GM18909 (cell line): ENCODE data around the gene CALML5.

Source experiments
- ATAC-seq: cut with Tn5 transposase; IDR thresholded peaks from one replicate; pipeline ENCODE4 v1.9.1; 2021; ENCODE audit warnings: mild to moderate bottlenecking; ENCODE audit not compliant: unreplicated experiment, poor library complexity

CALML5 gene

DNA sequence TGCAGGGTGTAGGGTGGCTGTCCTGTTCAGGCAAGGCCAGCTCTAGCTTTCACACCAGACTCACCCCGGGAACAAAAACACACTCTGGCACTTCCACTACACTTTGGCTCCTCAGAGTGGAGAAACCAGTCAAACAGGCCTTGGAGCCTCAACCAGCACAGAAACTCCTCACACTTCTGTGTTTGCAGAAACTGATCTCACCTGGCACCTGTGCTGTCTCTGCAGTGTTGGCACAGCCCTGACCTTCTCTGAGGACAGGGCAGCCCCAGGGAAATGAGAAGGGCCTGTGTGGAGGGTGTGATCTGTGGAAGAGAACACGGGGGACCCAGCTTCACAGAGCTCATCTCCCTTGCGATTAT is 4.1 kb upstream of the CALML5 start:
- no peak for ATAC-seq

DNA sequence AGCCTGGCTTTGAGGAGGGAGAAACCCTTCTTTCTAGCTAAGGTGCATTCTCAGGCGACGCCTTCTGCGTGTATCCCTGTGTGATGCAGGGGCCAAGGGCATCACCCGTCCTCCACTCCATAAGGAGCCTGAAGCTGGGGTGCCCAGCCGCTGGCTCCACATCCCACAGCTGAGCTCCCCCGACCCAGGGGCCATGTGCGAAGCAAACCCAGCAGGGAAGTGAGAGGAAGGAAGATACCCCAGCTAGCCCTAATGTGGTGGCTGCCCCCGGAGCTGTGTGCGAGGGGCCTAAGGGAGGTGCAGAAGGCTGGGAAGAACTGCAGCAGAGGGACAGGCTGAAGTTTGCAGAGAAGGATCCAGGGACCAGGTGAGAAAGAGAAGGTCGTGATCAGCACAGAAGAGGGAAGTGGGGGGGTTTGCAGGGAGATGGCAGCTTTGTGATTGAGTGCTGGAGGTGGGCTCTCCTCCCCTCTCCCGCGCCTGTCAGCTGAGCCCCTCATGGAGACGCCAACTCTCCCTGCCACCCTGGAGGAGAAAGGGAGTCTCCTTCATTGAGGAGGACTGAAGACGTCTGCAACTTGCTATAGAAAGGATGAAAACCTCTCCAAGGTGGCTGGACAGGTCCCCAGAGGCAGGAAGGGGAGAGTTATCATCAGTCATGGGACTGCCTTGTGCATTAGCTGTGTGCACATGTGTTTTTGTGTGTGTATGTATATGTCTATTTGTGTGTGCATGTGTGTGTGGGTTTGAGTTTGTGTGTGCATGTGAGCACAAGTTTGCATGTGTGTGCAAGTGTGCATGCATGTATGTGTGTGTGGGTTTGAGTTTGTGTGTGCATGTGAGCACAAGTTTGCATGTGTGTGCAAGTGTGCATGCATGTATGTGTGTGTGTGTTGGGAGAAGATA is 3.5 kb upstream of the CALML5 start:
- ATAC-seq, result no peak

DNA sequence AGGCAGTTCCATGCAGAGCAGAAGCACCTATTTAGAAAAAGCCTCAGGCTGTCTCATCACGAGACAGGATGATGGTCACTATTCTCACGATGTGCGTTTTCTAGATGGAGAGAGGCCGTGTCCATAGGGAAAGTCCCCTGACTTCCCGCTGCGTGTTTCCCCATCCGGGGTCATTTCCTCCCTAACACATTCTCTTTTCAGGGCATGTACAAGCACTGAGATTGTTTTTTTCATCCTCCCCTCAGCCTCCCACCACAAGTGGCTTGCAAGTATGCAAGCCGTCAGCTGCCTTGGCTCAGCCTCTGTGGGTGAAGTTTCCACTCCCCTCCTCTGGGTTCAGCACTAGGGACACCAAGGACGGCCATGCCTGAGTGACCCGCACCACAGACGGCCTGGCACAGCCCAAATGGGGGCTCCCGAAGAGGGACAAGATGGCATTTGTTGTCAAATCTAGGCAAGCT is 2.7 kb upstream of the CALML5 start:
- ATAC-seq, result no peak

DNA sequence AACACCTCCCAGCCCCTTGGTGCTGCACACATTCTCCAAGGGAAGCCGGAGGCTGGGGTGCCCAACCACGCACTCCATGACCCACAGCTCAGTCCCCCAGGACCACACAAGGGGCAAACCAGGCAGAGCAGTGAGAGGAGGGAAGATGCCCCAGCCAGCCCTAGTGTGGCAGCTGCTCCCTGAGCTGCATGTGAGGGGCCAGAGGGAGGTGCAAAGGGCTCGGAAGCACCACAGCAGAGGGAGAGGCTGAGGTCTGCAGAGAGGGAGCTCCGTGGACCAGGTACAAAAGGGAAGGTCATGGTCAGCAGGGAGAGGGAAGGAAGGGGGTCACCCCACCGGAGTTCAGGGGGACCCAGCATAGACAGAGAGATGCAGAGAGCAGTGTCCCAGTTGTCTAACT is 1.5 kb upstream of the CALML5 start:
- no peak for ATAC-seq

DNA sequence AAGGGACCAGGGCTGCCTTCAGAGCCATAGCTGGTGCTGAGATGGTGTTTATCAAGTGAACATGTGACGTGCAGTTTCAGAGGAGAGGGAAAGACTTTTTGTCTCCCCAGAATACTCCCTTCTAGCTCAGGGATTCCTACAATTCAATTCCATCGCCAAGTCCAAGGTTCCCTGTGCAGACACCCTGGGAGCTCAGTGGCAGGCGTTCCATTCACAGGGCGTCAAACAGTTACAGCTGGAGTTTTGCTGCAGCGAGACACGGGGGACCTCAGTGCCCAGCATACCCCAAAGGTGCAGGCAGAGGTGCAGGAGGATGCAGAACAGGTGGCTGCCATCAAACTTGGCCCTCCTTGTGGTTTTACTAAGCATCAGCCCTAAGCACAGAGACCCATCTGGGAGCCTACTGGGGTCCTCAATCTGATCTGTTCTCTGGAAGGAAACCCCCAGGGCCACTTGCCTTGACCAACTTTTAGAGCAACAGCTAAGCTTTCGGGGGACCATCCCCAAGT is 846 bp upstream of the CALML5 start:
- ATAC-seq, result no peak

DNA sequence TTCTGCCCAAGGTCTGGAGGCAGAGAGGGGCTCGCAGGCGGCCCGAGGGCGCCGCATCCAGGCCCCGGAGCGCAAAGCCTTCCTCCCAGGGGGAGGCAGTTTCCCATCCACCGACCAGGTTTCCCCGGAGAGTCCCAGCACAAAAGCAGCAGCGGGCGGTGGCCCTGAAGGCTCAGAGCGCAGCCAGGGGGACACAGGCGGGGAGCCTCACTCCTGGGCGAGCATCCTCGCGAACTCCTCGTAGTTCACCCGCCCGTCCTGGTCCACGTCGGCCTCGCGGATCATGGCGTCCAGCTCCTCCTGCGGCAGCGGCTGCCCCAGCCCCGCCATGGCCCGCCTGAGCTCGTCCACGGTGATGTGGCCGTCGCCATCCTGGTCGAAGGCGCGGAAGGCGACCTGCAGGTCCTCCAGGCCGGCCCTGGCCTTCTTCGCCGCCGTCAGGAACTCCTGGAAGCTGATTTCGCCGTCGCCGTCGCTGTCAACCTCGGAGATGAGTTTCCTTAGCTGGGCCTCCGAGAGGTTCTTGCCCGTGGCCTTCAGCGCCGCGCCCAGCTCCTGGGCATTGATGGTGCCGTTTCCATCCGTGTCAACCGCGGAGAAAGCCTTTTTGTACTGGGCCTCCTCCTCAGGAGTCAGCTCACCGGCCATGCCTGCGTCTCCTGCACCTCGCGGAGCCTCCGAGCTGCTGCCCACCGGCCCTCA is 428 bp downstream of the CALML5 start:
- ATAC-seq, result no peak

DNA sequence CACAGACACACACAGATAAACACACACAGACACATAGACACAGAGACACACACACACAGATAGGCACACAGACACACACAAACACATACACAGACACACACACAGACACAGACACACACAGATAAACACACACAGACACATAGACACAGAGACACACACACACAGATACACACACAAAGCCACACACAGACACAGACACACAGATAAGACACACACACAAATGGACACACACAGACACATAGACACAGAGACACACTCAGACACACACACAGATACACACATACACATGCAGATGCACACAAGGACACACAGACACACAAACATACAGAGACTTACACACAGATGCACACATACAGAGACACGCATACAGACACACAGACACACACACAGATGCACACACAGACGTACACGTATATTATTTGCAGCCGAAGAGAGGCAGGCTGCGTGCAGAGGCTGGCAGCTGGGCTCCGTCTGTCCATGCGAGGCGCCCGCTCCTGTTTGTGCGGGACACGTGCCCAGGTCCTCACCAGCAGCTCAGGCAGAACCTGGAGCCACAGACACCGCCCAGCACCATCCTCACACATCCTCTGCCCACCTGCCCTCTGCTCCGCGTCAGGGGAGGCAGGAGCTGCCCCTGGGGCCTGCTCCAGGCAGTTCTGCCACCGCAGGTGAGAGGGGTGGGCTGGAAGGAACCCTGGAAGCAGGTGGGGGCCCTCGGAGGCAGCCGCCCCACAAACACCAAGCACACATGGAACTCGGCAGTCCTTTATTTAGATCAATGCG is 1.2 kb downstream of the CALML5 start:
- no peak for ATAC-seq

DNA sequence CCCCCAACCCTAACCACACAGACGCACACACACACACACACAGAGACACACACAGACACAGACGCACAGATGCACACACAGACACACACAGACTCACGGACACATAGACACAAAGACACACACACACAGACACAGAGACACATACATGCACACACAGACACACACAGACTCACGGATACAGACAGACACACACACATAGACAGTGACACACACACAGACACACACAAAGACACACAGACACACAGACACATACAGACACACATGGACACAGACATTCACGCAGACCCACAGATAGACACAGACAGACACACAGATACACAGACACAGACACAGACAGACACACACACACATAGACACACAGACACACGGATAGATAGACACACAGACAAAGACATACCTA is 2.1 kb downstream of the CALML5 start:
- no peak for ATAC-seq

DNA sequence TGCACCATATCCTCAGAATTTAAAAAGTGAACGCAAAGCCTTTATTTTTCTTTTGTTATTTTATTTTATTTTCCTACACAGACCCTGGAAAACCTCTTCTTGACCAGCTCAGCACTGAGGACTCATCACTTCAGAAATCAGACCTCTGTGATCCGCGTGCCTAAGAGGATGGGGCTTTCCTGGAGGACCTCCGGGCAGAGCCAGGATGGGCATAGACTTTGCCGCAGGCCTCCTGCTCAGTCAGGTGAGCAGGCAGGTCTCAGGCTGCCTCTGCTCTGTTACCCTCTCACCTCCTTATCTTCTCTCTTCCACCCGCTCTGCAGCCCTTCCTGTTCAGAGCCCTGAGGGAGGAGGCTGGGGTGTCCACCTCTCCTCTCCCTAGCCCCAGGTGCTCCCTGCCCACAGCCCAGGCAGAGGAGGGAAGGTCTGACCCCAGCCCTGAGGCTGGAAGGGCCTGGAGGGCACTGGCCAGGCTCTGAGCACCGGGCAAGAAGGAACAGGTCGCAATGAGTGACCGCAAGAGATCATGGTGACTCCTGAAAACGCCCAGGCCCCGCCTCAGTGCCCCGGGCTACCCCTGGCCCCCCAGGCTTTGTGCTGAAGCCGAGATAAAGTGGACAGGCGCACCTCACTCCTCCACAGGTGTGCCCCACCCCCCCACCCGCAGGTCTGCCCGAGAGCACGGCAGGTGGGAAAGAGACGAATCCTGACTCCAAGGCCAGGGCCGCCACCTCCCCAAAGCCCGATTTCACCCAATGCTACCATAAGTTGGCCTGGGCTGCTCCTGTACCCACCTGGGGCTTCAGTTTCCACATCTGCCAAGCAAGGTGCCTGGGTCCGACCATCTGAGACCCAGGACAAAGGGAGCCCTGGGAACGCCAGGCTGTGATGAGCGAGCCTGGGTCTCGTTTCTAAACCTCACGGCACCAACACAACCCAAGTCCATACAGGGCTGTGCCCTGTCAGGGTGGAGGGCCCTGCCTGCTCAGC is 2.8 kb downstream of the CALML5 start:
- no peak for ATAC-seq

DNA sequence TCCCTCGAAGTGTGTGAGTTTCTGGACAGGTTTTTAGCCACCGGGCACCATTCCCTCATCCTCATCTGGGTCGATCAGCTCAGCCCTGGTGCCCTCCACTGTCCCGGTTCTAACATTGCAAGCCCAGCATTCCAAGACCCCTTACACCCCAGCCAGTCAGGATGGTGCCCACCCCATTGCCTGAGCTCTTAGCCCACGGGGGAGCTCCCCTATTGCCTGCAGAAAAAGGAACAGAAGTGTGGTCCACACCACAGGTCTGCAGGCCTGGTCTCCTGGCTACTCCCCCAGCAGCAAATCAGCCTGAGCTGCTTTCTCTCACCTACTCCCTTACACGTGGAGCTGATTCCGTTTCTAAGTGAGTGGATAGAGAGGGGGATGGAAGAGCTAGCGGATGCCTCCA is 4.8 kb downstream of the CALML5 start:
- ATAC-seq, result no peak

DNA sequence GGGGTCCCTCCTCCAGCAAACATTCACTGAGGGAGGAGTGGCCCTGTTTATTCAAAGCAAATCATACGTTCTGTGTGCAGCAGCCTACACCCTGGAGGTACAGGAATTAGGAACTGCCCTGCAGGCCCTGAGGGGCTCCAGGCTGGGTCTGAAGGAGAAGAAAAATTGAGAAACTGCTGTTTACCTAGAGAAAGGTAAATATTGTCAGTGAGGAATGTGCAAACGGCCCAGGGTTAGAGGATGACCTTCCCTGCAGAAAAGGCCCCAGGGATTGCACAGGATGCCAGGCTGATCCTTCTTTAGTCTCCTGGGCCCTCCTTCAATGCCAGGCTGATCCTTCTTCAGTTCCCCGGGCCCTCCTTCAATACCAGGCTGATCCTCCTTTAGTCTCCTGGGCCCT is 5.7 kb downstream of the CALML5 start:
- ATAC-seq, result no peak

DNA sequence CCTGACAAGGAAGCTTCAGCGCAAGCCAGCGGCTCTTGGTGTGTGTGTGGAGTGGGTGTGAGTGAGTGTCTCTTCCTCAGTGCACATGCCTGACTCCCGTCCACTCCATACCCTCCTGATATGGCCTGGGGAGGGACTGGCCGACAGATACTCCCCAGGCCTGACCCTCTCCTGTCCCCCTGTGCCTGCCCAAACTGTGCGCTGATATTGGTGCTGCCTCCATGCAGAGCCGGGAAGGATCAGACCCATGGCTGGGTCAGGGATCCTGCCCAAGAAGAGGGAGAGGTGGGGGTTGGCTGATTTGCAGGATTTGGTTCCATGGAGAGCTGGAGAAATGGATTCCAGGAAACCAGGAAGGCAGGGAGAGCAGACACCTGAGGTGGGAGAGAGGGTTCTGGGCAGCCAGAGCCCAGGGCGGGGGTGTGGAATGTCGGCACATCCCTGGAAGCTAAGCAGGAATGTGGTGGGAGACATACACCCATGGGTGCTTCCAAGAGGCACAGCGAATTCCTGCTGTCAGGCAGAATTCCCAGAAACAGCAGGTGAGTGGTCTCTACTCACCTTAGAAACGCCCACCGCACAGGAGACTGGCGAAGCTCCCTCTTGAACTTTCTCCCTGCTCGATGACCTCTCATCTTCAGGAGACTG is 6.3 kb downstream of the CALML5 start:
- no peak for ATAC-seq

DNA sequence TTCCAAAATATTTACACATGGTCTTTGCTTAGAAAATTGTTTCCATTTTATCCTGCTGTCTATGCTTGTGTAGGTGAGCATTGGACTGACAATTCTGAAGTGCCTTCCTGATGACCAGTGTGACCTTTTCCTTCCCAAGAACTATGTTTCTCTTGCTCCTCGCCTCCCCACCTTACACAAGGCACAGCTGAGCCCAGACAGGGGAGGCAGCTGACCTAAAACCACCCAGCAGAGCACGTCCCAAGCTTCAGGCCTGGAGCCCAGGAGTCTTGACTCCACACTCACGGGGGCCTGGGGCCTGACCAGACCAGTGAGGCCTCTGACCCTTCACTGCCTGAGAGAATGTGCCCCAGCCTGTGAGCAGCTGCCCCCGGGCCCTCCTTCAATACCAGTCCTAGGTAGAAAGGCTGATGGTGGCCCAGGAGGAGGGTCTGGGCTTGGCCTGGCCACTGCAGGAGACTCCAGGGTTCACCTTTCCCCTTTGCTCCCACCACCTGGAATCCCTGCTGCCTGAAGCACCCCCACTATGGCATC is 7.0 kb downstream of the CALML5 start:
- no peak for ATAC-seq

DNA sequence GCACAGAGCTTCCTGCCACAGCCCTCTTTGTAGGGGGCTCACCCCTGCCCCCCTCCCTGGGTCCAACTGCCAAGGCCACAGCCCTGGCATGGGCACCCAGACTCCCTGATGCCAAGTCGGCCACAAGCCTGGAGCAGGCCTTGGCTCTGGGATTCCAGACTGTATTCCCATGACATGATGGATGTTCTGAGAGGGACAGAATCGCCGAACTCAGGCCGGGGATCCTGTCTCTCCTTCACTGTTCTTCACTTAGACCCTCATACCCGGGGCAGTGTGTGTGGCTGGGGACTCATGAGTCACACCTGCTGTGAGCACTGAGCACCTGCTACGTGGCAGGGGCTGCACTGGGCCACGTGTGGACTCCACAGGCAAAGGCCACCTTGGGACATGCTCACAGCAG is 7.9 kb downstream of the CALML5 start:
- no peak for ATAC-seq

DNA sequence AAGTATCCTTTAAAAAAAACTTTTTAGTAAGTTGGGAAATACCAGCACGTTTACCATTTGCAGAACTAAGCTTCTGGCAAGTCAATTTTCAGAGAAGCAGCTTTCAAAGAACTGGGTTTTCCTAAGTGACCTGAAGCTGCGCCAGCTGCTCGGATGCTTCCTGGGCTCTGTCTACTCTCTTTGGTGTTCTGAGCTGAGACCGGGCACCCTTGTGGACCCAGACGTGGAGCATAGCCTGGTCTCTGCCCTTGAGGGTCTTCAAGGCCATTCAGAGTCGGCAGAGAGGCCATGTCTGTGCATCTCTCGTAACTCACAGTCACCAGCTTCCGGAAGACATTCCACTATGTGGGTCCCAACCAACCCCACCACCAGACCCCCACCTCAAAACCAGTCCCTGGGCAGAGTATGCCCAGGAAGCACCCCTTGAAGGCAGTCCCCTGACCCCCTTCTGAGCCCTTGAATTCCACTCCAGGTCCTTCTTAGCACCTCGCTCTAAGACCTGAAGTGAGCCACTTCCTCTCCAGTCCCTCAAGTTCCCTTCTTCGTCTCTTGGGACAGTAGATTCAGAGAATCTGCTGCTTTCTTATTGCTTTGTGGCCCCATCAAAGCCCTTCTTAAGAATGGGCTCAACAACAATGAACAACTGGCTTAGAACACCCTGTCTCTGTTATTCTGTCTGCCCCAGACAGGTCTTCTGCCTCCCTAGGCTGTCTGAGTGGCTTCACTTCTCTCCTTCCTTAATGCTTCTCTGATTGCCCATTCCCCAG is 8.5 kb downstream of the CALML5 start:
- no peak for ATAC-seq

DNA sequence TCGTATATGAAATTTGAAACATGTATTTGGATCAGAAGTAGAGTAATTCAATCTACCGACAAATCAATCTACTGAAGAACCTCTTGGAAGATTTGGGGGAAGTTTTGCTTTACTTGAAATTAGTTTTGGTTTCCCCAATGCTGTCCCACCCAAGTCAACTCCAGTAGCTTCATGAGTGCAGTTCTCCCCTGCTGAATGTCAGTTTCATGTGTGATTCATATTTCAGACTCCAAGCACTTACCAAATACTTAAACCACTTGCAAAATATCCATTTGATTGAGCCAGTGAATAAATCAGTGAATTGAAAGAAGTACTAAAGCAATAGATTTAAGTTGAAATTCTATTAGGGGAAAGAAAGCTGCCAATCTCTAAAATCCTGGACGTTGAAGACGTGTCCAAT is 9.3 kb downstream of the CALML5 start:
- ATAC-seq, result no peak

DNA sequence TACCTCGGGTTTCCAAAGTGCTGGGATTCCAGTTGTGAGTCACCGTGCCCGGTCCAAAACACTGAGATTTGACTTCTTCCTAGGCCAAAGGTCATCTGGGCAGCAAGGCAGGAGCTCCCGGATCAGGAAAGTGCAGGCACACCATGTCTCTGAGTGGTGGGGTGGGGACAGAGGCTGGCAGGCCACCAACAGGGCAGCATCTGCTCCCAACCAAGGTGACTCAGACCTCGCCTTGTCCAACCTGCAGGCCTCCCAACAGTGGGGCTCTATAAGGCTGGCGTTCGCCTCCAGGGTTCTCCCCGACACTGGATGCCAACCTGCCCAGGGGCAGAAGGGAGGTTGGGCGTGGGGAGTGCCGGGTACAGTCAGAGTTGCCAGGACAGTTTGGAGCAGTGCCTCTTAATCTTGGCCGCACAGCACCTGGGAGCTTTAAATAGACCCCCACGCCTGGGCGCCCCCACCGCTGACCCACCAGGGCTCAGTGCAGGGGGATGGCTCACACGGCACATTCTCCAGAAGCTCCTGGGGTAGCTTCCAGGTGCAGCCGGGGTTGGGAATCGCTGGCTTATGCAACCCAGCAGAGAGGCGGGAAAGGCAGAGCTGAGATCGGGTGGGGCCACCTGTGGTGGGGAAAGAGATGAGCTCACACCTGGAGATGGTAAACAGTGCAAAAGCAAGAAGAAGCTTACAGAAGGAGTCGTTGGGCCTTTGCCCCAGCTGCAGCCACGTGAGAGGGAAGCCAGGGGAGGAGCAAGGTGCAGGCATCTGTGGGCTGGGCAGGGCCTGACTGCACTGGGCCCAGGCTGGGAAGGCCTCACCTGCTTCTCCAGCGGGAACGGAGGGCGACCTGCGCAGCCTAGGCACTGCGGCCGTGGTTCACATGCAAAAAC is 10.9 kb downstream of the CALML5 start:
- ATAC-seq, result no peak
